CD4-positive, alpha-beta T cell treated with Interleukin-12 subunit alpha and Interleukin-12 subunit beta, for 1 hour (primary cell): ENCODE results near the gene RPL21.
"Not testable (repeated sequence)": the region's sequence is repeated elsewhere in the genome, so short reads cannot be mapped to it uniquely, and the experiment has no call there.

Experiments used
- DNase-seq: peaks from one replicate; pipeline ENCODE4 v3.0.0-alpha.2; 2020

Gene RPL21

DNA sequence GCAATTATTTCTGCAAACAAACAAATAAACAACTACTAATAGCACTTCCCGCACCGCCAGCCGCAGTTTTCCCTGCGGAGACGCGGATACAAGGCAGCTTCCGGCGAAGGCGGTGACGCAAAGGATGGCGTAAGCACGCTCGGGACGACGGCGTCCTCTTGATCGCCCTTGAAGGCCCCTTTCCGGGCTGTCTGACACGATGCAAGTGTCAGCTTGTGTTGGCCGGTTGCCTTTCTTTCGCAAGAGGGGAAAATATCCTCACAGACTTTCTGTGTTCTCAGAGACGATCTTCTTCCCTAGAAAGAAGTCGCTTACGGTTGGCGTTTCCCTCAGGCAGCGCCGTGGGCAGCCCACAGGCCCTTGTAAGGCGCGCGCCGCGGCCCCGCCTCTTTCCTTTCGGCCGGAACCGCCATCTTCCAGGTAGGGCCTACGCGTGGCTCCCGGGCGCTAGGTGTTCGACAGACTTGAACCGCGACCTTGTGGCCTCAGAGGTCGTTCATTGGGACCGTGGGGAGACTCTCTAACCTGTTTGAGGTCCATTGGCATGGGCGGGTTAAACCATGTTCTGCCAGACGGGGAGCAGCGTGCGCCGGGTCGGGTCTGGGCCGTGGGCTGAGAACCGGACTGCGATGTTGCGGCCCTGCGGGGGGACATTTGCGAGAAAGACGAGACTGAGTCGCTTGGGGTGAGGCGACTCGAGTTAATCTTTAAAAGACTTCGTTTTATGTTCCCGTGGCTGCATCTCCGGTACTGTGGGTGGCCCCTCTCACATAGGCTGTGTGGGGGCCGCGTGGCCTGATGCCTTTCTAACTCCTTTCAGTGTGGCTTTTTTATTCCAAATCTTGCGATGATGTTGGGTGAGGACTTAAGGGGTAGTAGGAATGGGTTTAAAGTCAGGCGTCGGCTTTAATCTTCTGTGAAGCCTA lies at the start of gene RPL21:
Gene RPL21 (plus strand): TSS at position 393 of the 926 bp plus-strand sequence. CDS start 2,219 bp downstream, outside the sequence.
- peak; percentile 91 for DNase-seq

DNA sequence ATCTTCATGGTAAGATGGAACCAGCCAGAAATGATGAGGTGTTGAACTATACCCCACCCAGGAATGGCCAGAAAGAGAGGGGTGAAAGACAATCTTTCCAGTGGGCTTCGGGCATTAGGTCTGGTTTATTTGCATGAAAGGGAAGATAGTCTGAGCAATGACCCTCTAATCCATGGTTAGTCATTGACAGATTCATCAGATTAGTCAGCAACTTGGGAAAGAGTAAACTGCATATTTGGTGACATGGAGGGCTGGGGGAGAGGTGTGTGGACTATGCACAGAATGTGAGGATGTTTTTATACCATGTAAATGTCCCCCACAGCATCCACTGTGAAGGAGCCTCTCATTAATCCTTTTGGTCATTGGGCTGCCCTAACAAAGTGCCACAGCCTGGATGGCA lies 49.7 kb upstream of the RPL21 start:
- DNase-seq = no peak

DNA sequence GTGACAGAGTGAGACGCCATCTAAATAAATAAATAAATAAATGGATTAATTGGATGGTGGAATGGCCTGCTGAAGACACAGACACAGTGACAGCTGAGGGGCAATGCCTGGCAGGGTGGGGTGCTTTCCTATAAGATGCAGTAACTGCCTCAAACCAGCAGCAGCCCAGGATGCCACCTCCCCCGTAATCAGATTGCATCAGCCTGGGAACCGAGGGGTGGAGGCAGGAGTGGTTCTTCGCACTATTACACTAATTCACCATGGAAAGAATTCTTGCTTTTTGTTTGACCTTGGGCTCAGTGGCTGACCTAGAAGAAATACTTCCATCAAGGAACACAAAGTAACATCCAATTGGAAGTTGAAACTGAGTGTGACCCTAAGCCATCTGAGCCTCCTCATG lies 48.2 kb upstream of the RPL21 start:
- no peak for DNase-seq

DNA sequence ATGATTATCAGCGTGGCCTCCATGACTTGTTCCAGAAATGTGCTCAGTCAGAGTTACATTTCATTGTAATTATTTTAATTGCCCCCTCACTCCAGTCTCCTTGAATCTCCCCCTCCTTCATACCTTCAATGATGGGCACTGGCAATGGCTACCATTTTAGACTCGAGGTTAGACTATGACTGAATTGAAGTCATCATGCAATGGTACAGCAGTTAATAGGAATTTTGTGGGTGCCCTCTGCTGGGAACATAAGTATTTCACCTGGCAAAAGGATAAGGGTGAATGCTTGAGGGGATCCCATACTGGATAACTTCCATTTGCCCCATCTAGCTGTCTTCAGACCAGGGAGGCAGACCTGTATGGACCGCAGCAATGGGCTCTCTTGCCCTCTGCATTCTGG lies 47.5 kb upstream of the RPL21 start:
- peak; percentile 11 for DNase-seq

DNA sequence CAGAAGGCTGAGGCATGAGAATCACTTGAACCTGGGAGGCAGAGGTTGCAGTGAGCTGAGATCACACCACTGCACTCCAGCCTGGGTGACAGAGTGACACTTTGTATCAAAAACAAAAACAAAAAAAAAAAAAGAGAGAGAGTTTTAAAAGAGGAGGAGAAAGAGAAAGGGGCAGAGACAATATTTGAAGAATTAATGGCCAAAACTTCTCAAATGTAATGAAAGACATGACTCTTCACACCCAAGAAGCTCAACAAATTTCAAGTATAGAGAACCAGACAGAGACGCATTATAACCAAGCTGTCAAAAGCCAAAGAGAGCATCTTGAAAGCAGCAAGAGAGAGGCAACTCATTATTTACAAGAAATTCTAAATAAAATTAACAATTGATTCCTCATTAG lies 42.8 kb upstream of the RPL21 start:
- no peak for DNase-seq

DNA sequence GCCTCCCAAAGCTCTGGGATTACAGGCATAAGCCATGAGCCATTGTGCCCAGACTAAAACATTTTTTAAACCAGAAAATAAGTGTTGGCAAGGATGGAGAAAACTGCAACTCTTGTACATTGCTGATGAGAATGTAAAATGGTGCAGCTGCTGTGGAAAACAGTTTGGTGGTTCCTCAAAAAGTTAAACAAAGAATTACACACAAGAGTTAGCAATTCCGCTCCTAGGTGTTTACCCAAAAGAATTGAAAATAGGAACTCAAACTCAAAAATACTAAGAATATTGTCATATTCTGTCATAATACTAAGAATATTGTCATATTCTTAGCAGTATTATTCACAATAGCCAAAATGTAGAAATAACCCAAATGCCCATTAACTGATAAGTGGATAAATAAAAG lies 40.1 kb upstream of the RPL21 start:
- no peak for DNase-seq

DNA sequence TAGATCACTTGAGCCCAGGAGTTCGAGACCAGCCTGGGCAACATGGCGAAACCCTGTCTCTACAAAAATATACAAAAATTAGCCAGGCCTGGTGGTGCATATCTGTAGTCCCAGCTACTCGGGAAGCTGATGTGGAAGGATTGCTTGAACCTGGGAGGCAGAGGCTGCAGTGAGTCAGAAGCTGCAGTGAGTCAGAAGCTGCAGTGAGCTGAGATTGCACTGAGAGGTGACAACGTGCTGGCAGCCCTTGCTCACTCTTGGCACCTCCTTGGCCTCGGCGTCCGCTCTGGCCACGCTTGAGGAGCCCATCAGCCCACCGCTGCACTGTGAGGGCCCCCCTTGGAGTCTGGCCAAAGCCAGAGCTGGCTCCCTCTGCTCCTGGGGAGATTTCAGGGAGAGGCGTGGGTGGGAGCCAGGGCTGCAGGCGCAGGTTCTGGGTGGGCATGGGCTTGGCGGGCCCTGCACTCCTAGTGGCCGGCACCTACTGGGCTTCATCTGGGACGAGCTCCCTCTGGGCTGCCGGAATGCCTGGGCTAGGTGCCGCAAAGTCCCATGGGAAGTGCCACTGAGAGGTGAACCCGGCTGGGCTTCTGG lies 39.5 kb upstream of the RPL21 start:
- no peak for DNase-seq

DNA sequence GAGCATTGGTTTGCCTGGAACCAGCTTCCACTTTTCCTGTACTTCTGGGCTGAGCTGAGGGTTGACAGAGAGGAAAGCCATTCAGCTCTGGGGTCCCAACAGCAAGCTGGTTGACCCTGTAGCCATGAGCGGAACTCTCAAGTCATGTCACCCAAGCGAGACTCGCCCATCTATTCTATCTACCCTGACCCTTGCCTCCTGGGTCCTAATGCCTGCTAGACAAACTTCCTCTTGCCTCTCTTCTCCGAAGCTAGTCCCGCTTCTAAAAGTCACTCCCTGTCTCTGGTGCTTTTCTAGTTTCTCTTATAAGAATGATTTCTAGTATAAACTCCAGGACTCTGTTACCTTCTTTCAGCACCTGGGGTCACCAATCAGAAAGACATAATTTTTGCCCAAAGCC lies 38.0 kb upstream of the RPL21 start:
- DNase-seq = not testable (repeated sequence)

DNA sequence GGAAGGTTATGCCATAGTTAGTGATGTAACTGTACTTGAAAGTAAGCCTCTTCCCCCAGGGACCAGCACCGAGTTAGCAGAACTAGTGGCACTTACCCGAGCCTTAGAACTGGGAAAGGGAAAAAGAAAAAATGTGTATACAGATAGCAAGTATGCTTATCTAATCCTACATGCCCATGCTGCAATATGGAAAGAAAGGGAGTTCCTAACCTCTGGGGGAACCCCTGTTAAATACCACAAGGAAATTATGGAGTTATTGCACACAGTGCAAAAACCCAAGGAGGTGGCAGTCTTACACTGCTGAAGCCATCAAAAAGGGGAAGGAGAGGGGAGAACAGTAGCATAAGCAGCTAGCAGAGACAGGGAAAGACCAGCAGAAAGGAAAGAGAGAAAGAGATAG lies 33.6 kb upstream of the RPL21 start:
- not testable (repeated sequence) for DNase-seq

DNA sequence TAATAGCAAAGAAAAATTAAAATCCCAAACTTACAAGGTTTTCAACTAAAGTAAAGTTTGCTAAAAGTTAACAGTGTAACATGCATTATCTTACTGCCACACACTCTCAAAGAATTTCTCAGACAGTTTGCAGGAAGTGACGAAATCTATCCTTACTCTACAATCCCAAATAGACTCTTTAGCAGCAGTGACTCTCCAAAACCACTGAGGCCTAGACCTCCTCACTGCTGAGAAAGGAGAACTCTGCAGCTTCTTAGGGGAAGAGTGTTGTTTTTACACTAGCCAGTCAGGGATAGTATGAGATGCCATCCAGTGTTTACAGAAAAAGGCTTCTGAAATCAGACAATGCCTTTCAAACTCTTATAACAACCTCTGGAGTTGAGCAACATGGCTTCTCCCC lies 32.5 kb upstream of the RPL21 start:
- not testable (repeated sequence) for DNase-seq

DNA sequence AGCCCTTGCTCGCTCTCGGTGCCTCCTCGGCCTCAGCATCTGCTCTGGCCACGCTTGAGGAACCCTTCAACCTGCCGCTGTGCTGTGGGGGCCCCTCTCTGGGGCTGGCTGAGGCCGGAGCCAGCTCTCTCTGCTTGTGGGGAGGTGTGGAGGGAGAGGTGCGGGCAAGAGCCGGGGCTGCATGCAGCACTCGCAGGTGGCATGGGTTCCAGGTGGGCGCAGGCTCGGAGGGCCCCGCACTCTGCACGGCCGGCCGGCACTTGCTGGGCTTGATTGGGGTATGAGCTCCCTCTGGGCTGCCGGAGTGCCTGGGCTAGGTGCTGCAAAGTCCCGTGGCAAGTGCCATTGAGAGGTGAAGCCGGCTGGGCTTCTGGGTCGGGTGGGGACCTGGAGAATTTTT lies 31.7 kb upstream of the RPL21 start:
- DNase-seq = no peak

DNA sequence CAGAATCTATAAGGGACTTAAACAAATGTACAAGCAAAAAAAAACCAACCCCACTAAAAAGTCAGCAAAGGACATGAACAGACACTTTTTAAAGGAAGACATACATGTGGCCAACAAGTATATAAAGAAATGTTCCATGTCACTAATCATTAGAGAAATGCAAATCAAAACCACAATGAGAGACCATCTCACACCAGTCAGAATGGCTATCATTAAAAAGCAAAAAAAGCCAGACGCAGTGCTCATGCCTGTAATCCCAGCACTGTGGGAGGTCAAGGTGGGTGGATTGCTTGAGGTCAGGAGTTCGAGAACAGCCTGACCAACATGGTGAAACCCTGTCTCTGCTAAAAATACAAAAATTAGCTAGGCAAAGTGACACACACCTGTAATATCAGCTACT lies 29.3 kb upstream of the RPL21 start:
- DNase-seq = not testable (repeated sequence)

DNA sequence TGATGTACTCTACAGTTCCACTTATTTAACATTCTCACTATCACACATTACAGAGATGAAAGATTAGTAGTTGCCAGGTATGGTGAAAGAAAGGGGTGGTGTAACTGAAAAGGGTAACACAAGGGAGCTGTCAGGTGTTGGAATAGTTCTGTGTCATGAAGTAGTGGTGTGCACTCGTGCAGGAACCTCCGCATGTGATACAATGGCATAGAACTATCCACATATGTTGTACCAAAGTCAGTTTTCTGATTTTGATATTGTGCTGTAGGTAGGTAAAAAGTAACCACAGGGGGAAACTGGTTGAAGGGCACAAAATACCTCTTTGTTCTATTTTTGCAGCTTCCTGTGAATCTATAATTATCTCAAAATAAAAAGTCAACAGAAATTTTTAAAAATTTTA lies 24.4 kb upstream of the RPL21 start:
- DNase-seq = no peak

DNA sequence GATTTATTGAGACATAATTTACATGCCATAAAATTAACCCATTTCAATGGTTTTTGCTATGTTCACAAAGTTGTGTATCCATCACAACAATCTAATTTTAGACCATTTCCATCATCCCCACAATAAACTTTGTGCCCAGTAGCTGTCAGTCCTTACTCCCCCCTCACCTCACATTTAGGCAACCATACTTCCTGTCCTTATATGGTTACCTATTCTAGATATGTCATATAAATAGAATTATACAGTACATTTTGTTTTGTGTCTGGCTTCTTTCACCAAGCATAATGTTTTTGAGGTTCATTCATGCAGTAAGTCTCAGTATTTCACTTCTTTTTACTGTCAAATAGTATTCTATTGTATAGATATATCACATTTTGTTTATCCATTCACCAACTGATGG lies 23.2 kb upstream of the RPL21 start:
- DNase-seq = no peak

DNA sequence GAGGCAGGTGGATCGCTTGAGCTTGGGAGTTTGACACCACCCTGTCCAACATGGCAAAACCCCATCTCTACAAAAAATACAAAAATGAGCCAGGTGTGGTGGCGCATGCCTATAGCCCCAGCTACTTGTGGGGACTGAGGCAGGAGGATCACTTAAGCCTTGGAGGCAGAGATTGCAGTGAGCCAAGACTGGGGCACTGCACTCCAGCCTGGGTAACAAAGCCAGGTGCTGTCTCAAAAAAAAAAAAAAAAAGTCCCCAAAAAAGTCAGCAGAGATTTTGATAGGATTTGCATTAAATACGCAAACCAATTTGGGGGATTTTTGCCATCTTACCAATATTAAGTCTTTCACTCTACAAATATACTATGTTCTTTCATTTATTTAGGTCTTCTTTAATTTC lies 21.7 kb upstream of the RPL21 start:
- DNase-seq = no peak

DNA sequence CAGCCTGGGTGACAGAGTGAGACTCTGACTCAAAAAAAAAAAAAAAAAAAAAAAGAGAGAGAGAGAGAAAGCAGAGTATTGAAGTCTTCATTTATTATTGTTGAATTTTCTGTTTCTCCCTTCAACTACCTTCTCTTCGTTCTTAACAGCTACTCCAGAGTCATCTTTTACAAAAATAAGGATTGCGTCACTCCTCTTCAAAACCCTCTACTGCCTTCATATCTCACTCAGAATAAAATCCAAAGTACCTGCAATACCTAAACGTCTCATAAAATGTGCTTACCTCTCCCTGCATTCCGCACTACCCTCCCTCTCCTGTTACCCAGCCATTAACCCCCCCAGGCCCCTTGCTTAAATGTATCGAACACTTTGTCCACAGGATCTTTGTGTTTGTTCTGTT lies 17.4 kb upstream of the RPL21 start:
- DNase-seq = no peak

DNA sequence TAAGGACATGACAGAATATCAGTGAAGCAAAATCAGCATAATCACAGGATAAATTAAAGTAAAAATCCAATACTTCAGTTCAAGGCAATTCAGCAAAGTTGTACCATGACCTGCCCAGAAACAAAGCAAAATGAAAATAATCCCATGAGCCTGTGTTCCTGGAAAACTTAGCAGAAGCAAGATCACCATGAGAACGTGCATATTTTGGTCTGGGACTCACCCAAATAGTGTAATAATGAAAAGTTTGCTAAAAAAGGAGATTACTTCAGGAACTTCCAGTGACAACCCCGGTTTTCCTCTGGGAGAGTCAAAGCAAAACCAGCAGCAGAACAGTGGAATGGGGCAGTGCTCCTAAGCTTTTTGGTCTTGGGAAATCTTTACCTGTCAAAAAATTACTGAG lies 14.9 kb upstream of the RPL21 start:
- no peak for DNase-seq

DNA sequence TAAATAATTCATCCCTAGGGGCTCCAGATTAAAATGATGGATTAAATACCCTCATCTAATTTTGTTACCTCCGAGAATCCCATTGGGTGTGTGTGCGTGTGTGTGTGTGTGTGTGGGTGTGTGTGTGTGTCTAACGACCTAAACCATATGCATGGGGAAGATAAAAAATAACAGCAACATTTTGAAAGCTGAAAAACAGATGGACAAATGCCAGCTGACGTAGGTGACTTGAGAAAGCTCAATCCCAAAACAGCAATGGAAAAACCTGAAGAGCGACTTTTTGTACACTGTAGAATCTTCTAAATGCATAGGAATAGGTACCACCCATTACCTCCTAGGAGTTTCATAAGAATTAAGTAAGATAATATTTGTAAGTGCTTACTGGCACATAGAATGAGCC lies 8.7 kb upstream of the RPL21 start:
- DNase-seq = no peak

DNA sequence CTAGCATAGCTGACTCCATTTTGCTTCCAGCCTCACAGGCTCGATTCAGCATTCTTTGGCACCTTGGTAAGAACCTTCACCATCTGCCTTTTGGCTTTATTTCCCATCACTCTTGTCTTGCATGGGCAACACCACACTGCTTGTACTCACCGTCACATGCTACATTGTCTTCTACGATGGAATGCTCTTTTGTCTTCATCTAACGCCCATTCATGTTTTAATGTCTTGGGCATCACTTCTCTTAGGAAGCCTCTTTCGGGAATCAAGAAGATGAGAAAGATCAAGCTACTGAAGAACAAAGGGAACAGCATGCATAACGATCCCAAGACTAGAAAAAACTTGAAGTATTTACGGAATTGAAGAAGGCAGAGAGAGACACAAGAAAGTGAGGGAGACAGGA lies 5.7 kb upstream of the RPL21 start:
- DNase-seq = no peak

DNA sequence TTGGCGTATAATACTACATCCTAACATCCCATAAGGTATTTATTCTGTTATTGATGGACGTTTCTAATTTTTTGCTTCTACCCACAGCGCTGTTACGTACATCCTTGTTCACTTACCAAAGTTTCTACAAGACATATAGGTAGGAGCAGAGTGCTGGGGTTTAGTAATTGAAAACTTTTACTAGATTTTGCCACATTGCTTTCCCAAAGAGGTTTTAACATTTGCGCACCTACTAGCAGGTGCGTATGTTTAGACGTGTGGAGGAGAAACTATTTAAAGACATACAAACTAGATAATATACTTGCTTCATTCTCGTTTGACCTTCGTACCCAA lies 559 bp upstream of the RPL21 start:
- DNase-seq = no peak

DNA sequence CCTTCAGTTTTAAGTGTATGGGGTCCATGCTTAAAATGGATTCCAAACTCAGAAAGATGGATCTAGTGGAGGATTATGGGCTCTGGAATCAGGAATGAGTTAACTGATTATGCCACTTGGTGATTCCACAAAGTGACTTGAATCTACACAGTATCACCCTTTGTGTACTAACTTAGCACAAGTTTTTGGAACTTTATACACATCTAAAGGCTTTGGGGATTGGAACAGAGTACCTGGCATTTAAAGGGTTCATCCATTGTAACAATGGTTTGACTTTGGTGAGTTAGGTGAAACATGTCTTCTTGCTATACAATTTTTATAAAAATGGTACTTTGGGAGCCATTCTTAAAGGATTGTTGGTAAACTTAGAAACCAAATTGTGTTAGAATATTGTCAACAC lies 1.1 kb downstream of the RPL21 start:
- no peak for DNase-seq

DNA sequence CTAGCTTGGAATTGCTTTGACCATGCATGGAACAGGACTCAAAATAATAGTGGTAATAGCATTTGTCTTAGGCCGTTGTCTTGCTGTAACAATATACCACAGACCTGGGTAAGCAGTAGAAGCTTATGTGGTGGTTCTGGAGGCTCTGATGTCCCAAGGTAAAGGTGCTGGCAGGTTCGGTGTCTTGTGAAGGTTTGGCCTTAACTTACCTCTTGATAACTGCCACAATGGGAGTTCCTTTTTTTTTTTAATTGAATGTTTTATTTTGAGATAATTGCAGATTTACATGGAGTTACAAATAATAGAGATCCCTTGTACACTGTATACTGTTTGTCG lies 5.8 kb downstream of the RPL21 start:
- no peak for DNase-seq

DNA sequence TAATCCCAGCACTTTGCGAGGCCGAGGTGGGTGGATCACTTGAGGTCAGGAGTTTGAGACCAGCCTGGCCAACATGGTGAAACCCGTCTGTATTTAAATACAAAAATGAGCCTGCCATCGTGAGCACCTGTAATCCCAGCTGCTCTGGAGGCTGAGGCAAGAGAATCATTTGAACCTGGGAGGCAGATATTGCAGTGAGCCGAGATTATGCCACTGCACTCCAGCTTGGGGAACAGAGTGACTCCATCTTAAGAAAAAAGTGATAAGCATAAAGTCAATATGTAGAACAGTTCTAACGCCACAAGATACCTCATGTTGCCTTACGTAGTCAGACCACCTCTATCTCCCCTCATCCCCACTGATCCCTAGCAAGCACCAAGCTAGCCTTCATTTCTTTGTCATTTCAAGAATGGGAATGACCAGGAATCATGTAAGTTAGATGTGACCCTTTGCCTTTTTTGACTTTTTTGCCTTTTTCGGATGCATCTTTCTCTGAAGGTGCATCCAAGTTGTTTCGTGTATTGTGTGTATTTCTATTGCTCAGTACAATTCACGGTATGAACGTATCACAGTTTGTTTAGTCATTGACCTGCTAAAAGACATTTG lies 6.4 kb downstream of the RPL21 start:
- DNase-seq = no peak

DNA sequence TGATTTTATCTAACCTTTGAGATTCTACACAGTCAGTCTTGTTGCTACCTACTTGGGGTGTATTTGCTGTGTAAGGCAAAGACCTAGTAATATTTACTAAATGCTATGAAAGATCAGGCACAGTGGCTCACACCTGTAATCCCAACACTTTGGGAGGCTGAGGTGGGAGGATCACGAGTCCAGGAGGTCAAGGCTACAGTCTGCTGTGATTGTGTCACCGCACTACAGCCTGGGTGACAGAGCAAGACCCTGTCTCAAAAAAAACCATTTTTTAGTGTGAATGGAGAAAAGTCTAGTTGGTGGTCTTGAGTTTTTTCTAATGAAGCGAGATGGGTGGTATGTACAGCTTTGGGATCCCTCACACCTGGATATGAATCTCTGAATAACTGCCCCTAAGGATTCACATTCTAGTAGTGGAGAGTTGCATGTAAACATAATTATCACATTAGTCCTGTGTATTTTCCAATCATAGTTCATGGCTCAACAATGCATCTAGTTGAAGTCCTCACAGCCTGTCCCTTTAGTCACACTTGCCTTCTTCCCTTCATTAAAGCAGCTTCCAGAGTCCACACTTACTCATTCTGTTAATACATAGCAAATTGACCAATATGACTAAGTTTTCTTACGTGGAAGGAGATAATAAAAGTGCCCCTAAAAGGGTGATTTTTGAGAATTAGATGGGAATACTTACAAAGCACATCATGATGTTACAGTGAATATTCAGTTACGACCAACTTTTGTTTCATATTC lies 7.5 kb downstream of the RPL21 start:
- DNase-seq = no peak
